Subcutaneous adipose tissue (tissue), 4 donors: ENCODE results near the gene SIPA1L3. TPM values are rescaled to one million over a fixed set of nuclear protein-coding genes. Genes with fewer than 3 reads are reported as not detected.

Source experiments
- CTCF ChIP-seq: fragments of 450-650 bp; IDR thresholded peaks from one replicate; pipeline ENCODE4 v1.5.1; 2016; ENCODE audit warnings: low read depth, mild to moderate bottlenecking, control low read depth, antibody characterized with exemption, moderate library complexity
- total RNA-seq, 4 donors: library from RNA; depleted of rRNA; stranded (reverse); fragments of >200 nt; gene quantifications; one replicate each; pipeline ENCODE4 v1.1.0, GENCODE V29; 2016

The SIPA1L3 gene
- total RNA-seq, 4 donors from 2014 or later, result 8.2 to 15.3 (median 11.6) TPM

- TF ChIP-seq CTCF, result no peak
These were observed 85.8 kb downstream of the SIPA1L3 start for GRCh38 chr19:37992761-37993160.

- no peak for TF ChIP-seq CTCF
These were observed 87.8 kb downstream of the SIPA1L3 start for GRCh38 chr19:37994823-37995130.

GRCh38 chr19:37995346-37995745 is 88.3 kb downstream of the SIPA1L3 start:
- no peak for TF ChIP-seq CTCF

GRCh38 chr19:37997911-37998344 is 90.9 kb downstream of the SIPA1L3 start:
- no peak for TF ChIP-seq CTCF

GRCh38 chr19:37998801-37999308 is 91.8 kb downstream of the SIPA1L3 start:
- no peak for TF ChIP-seq CTCF

- TF ChIP-seq CTCF, result no peak
These were observed 92.6 kb downstream of the SIPA1L3 start for GRCh38 chr19:37999309-38000213.

GRCh38 chr19:38001158-38001781 is 94.3 kb downstream of the SIPA1L3 start:
- TF ChIP-seq CTCF, result no peak
